Aorta (tissue), 5 donors: ENCODE results near the gene GLO1. TPM values are rescaled to one million over a fixed set of nuclear protein-coding genes. Genes with fewer than 3 reads are reported as not detected.
A peak's percentile ranks its signal among the peaks of the same experiment; 100 is the strongest.

ENCODE experiments used
- ATAC-seq: fragments of 200-7000 bp; cut with Tn5 transposase; one replicate; pipeline ENCODE4 v1.9.1; 2022; ENCODE audit warnings: moderate library complexity; ENCODE audit not compliant: low FRiP score
- DNase-seq, 2 donors: peaks; one replicate each; pipeline ENCODE4 v3.0.0-alpha.2; 2020
- H3K27ac ChIP-seq, 2 donors: one replicate each; pipeline ENCODE4 v1.5.1; 2013; ENCODE audit warnings: low read length in 2 of 2, mild to moderate bottlenecking in 2 of 2, moderate library complexity in 2 of 2, control low read depth in 1 of 2, inconsistent platforms in 1 of 2, low read depth in 1 of 2
- H3K27me3 ChIP-seq, 2 donors: one replicate each; pipeline ENCODE4 v1.6.1; 2013; ENCODE audit warnings: control low read depth in 1 of 2, low read length in 1 of 2, mild to moderate bottlenecking in 1 of 2, moderate library complexity in 1 of 2; ENCODE audit not compliant: insufficient read depth in 2 of 2, control insufficient read depth in 1 of 2
- H3K36me3 ChIP-seq, 2 donors: one replicate each; pipeline ENCODE4 v1.6.1; 2013; ENCODE audit warnings: control low read depth in 1 of 2, low read length in 1 of 2, mild to moderate bottlenecking in 1 of 2; ENCODE audit not compliant: insufficient read depth in 2 of 2, control insufficient read depth in 1 of 2
- H3K4me1 ChIP-seq, 2 donors: one replicate each; pipeline ENCODE4 v1.6.1; 2013; ENCODE audit warnings: low read length in 2 of 2, control low read depth in 1 of 2, mild to moderate bottlenecking in 1 of 2, moderate library complexity in 1 of 2; ENCODE audit not compliant: insufficient read depth in 2 of 2, control insufficient read depth in 1 of 2
- H3K4me3 ChIP-seq, 2 donors: one replicate each; pipeline ENCODE4 v1.5.1; 2013; ENCODE audit warnings: low read length in 2 of 2, control low read depth in 1 of 2, mild to moderate bottlenecking in 1 of 2
- H3K9me3 ChIP-seq: one replicate; pipeline ENCODE4 v1.6.1; 2013; ENCODE audit warnings: mild to moderate bottlenecking, low read length; ENCODE audit not compliant: control insufficient read depth
- WGBS, 2 donors: extraction: QIAGEN DNeasy Blood & Tissue Kit; methylation state at CpG; one replicate each; pipeline ENCODE4 v1.1.7; 2013; 5-methylcytosine and 5-hydroxymethylcytosine counted together
- intact Hi-C, 2 donors: fragments of 100-400 bp; cut with DNase I; formaldehyde crosslinking; loops; one replicate each; pipeline versions ENCODE4 v1.14.2 to v1.15.0; 2022
- long read RNA-seq, 2 donors: library from polyadenylated mRNA; unstranded; transcript quantifications; one replicate each; pipeline ENCODE4 v2.0.0, GENCODE V29; 2020 to 2021
- polyA plus RNA-seq, 2 donors: library from polyadenylated mRNA; stranded (reverse); fragments of 200-250 nt; gene quantifications; one replicate each; pipeline ENCODE4 v1.2.3, GENCODE V29; 2013
- total RNA-seq, 2 donors: library from RNA; stranded (reverse); fragmentation: NEBNext Ultra II Directional; extraction: Animal tissue kit (Norgen Biotek cat#: 25700); gene quantifications; one replicate each; pipeline ENCODE4 v1.2.1, GENCODE V29; 2021
- donor health status: healthy with polysubstance abuse.
- donor health status: Bipolar disorder and iron deficiency.
- donor health status: DM: no; HTN: no; CAD: no.
- donor health status: DM: no; HTN: no; CAD: no.
- donor health status: DM: yes; HTN: yes; CAD: no.

Gene GLO1
- total RNA-seq (10 to 100 TPM; 43.1 to 49.4 TPM), polyA plus RNA-seq (10 to 100 TPM; 53.4 to 94.3 TPM)
- long read RNA-seq, donor 1, transcript GLO1-201 (6 exons, 2,012 nt) = major isoform, 98 of 113 reads
- long read RNA-seq, donor 1, partial matches to known transcripts = 3 of 113 reads
- long read RNA-seq, donor 1, other reads (novel, unspliced or antisense) = 11 of 113 reads
- long read RNA-seq, donor 2, transcript GLO1-201 (6 exons, 2,012 nt) = major isoform, 19 of 22 reads
- long read RNA-seq, donor 2, partial matches to known transcripts = 0 of 22 reads
- long read RNA-seq, donor 2, other reads (novel, unspliced or antisense) = 3 of 22 reads

GRCh38 chr6:38702558-38703397, at the start of gene GLO1:
GLO1 (minus strand) TSS chr6:38703145; CDS start chr6:38703054, 91 bp downstream.
- Histone ChIP-seq H3K27ac (peak within 1 kb of the TSS in 1 of 2 donors; percentile 71), H3K36me3 (no peaks in the 10 kb centered on the region), H3K9me3 (no peaks in the 10 kb centered on the region), H3K27me3 (no peaks in the 10 kb centered on the region), H3K4me1 (no peaks in the 10 kb centered on the region), H3K4me3 (peak within 1 kb of the TSS; percentile 51 to 87)
- WGBS, 2 donors = 0 to 1% methylated on average over 53 of the region's 53 CpGs
- DNase-seq = peak; percentile 98 to 99
- intact Hi-C loops = no loop called here
- peak; percentile 100 for ATAC-seq

- no peaks in the 10 kb centered on the region for H3K4me1 ChIP-seq
- no peak for DNase-seq
- no peak overlapping the region for H3K27ac ChIP-seq
- 58 to 60% methylated on average over 1 of the region's 1 CpG for WGBS, 2 donors
- no peaks in the 10 kb centered on the region for H3K36me3 ChIP-seq
- ATAC-seq = no peak
- H3K27me3 ChIP-seq = no peaks in the 10 kb centered on the region
- no peak overlapping the region for H3K4me3 ChIP-seq
- no peaks in the 10 kb centered on the region for H3K9me3 ChIP-seq
- intact Hi-C loops = no loop called here
Observed at GRCh38 chr6:38750968-38751615, 48.1 kb upstream of the GLO1 start.

GRCh38 chr6:38749473-38749872, 46.5 kb upstream of the GLO1 start:
- Histone ChIP-seq H3K9me3 (no peaks in the 10 kb centered on the region), H3K36me3 (no peaks in the 10 kb centered on the region), H3K27ac (no peak overlapping the region), H3K27me3 (no peaks in the 10 kb centered on the region), H3K4me1 (no peaks in the 10 kb centered on the region), H3K4me3 (no peak overlapping the region)
- intact Hi-C loops = no loop called here
- DNase-seq (no peak), ATAC-seq (no peak)
- 98 to 100% methylated on average over 1 of the region's 1 CpG for WGBS, 2 donors

GRCh38 chr6:38739532-38739931, 36.6 kb upstream of the GLO1 start:
- Histone ChIP-seq H3K27ac (no peak overlapping the region), H3K27me3 (no peaks in the 10 kb centered on the region), H3K9me3 (peaks cover 2% of the 10 kb centered on the region), H3K4me1 (no peaks in the 10 kb centered on the region), H3K4me3 (no peak overlapping the region), H3K36me3 (no peaks in the 10 kb centered on the region)
- ATAC-seq (no peak), DNase-seq (no peak)
- WGBS, 2 donors = 44 to 47% methylated on average over 5 of the region's 5 CpGs
- intact Hi-C loops = no loop called here

- intact Hi-C loops = no loop called here
- no peak for DNase-seq
- no peaks in the 10 kb centered on the region for H3K27me3 ChIP-seq
- H3K36me3 ChIP-seq = no peaks in the 10 kb centered on the region
- H3K4me3 ChIP-seq = no peak overlapping the region
- no peaks in the 10 kb centered on the region for H3K4me1 ChIP-seq
- 75 to 78% methylated on average over 3 of the region's 3 CpGs for WGBS, 2 donors
- peaks cover 2% of the 10 kb centered on the region for H3K9me3 ChIP-seq
- H3K27ac ChIP-seq = no peak overlapping the region
- ATAC-seq = no peak
Observed at GRCh38 chr6:38738261-38738660, 35.3 kb upstream of the GLO1 start.

GRCh38 chr6:38736951-38737350, 34.0 kb upstream of the GLO1 start:
- intact Hi-C loops = no loop called here
- H3K36me3 ChIP-seq = no peaks in the 10 kb centered on the region
- peaks cover 2% of the 10 kb centered on the region for H3K9me3 ChIP-seq
- 88 to 92% methylated on average over 3 of the region's 3 CpGs for WGBS, 2 donors
- H3K4me1 ChIP-seq = no peaks in the 10 kb centered on the region
- no peaks in the 10 kb centered on the region for H3K27me3 ChIP-seq
- H3K4me3 ChIP-seq = no peak overlapping the region
- DNase-seq (no peak), ATAC-seq (no peak)
- H3K27ac ChIP-seq = no peak overlapping the region

GRCh38 chr6:38730140-38730862, 27.4 kb upstream of the GLO1 start:
- DNase-seq (no peak), ATAC-seq (no peak)
- H3K27me3 ChIP-seq = no peaks in the 10 kb centered on the region
- no peaks in the 10 kb centered on the region for H3K9me3 ChIP-seq
- 72 to 75% methylated on average over 4 of the region's 4 CpGs for whole genome bisulfite sequencing, 2 donors
- no peaks in the 10 kb centered on the region for H3K36me3 ChIP-seq
- no peak overlapping the region for H3K4me3 ChIP-seq
- intact Hi-C loops = no loop called here
- no peaks in the 10 kb centered on the region for H3K4me1 ChIP-seq
- no peak overlapping the region for H3K27ac ChIP-seq

GRCh38 chr6:38728203-38728602, 25.3 kb upstream of the GLO1 start:
- no peak overlapping the region for H3K4me3 ChIP-seq
- no peaks in the 10 kb centered on the region for H3K4me1 ChIP-seq
- ATAC-seq (no peak), DNase-seq (no peak)
- intact Hi-C loops = no loop called here
- H3K36me3 ChIP-seq = no peaks in the 10 kb centered on the region
- H3K27ac ChIP-seq = no peak overlapping the region
- no peaks in the 10 kb centered on the region for H3K9me3 ChIP-seq
- WGBS, 2 donors = 75 to 83% methylated on average over 1 of the region's 1 CpG
- H3K27me3 ChIP-seq = no peaks in the 10 kb centered on the region
